ENCODE results near the gene SFR1.

Gene SFR1, protein sequence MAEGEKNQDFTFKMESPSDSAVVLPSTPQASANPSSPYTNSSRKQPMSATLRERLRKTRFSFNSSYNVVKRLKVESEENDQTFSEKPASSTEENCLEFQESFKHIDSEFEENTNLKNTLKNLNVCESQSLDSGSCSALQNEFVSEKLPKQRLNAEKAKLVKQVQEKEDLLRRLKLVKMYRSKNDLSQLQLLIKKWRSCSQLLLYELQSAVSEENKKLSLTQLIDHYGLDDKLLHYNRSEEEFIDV

DNA sequence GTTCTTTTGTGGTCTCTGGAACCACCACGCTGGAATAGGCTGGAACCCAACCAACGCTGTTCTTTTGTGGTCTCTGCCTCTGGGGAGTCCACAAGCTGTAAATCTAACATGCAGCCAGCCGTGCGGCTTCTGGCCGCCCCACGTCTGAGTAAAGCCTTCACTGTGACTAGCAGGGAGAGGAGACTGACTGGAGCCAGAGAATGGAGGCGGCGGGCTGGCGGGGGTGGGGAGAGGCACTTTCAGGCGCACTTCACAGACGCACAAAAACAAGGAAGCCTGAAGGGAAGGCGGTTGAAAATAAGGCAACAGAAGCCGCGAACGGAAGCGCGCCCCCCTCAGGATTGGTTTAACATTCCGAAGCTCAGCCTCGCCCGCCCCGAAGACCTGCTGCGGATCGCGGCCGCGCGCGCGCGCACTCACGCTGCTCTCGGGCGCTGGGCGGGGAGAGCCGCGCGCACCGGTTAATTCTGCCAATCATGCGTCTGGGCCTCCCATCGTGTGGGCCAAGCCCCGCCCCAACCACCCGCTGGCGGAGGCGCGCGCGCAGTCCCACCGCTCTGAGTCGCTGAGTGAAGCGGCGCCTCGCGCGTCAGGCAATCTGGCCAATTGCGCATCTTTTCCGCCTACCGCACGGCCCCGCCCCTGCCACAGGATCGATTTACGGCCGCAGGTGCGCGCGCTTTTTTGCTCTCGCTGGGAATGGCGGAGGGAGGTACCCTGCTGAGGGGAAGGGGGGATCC is at the start of gene SFR1:
Gene SFR1, plus strand, starts transcription at position 687 of the 740 bp plus-strand sequence. Its CDS starts 13 bp downstream, at position 700.
- in situ Hi-C loops (cut with HindIII; ENCODE audit: low sequenced_read_pairs) = no loop called here

DNA sequence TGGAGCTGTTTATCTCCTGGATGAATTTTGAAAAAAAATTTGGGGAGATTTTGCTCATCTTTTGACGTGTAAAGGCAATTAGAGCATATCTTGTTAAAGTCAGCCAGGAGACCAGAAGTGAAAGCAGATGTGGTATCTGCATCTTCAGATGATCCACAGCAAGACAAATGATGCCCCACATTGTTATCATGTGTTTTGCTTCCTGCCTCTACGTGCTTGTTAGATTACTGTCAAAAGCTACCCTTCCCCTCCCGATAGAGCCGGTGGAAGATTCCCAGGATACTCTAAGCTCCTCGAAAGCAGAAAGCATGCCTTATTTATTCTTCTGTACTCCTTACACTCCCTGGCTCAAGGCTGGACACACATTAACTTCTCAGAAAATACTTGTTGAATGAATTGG is 49.2 kb upstream of the SFR1 start:
- in situ Hi-C loops (cut with HindIII; ENCODE audit: low sequenced_read_pairs) = no loop called here

DNA sequence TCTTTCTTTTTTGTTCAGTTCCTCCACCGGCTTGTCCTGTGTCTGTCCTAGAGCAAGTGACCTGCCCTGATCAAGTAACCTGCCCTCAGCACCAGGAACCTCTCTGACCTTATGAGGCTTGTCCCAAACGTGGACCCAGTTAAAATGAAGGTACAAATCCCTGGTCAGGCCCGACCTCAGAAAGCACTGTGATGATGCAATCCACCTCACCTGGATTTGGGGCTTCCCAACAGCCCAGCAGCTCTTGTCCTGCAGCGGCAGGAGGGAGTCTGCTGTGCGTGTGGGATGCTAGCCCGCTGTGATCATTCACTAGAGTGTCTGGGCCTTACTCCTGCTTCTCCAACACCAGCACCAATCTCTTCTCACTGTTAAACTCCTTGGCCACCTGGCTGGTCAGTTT is 47.5 kb upstream of the SFR1 start:
- in situ Hi-C loops (cut with HindIII; ENCODE audit: low sequenced_read_pairs) = no loop called here

DNA sequence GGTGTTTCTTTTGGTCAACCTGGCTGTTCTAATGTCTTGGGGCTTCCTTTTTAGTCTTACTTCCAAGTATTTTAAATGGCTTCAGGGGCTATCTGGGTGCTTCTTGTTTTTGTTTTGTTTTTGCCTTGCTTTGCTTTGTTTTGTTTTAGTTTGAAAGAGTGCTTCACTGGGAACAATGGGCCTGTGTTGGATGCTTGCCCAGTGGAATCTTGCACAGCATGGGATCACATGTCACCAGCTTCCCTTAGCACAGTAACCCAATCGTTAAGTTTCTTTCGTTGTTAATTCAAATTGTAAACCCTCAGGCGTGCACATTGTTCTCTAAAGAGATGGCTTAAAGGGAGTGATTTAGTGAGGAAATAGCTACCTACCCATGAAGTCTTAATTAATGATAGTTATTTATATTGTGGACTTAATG is 45.2 kb upstream of the SFR1 start:
- in situ Hi-C loops (cut with HindIII; ENCODE audit: low sequenced_read_pairs) = no loop called here

DNA sequence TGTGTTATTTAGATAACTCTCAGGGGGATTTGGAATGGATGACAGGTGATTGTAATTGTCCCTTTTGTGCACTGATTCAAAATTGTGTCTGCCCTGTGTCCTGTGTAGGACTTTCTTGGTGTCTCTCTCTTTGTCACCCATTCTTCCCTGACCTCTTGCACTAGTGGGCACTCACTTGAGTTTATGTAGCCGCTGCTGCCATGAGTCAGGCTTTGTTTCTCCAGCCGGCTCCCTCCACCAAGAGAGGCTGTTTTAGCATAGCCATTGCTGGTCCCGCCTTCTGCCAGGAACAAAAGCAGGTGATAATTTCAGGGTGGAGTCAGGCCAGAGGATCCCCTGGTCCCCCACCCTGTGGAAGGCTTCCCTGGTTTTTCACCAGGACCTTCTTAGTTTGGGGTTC is 44.7 kb upstream of the SFR1 start:
- in situ Hi-C loops (cut with HindIII; ENCODE audit: low sequenced_read_pairs) = no loop called here

DNA sequence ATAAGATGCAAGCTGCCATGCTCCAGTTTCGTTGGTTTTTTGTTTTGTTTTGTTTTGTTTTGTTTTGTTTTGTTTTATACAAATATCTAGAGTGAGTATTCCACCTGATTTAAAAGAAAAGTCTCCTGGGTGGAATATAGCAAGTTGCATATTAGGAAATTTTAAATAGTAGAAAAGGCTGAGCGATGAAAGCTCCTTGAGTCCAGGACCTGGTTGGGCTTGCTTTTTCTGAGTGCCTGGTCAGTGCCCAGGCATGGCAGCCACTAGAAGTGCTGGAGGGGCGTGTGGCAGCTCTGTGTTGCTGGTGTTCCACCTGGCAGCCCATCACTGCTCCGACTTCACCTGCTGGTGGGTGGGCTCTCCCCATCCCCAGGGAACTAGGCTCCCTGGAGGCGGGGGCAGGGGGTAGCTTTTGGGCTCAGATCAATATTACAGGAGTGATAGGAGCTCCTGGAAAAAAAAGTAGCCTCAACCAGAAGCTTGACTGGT is 44.3 kb upstream of the SFR1 start:
- in situ Hi-C loops (cut with HindIII; ENCODE audit: low sequenced_read_pairs) = no loop called here

DNA sequence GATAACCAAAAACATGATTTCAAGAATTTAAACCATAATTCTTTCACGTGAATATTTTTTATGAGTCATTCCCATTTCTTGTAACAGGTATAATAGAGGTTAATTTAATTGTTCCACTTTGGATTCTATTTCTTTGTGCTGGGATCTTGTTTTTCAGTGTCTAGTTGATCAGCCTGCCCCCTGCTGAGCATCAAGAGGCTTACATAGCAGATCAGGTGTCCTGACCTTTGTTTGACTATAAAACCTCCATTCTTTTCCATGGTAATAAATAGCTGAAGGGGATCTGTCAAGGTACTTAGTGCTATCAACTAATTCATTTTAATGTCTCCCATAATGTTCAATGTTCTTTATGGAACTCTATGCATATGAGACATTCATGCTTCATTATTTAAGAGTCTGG is 41.2 kb upstream of the SFR1 start:
- in situ Hi-C loops (cut with HindIII; ENCODE audit: low sequenced_read_pairs) = no loop called here

DNA sequence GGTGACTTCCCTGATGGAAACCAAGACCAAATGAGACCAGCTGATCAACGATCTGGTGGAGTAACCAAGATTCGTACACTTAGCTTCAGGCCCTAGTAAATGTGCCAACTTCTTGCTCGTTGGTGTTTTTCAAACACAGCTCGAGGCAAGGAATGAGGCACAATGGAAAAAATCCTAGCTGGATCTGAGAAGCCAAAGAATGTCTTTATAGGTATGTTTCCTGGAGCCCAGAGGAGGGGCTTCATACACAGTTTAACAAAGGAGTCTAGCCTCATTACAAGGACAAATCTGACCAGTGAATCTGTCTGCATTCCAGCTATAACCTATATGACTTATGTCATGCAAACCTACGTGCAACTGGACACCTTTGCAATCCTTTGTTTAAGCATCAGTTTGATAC is 40.0 kb upstream of the SFR1 start:
- in situ Hi-C loops (cut with HindIII; ENCODE audit: low sequenced_read_pairs) = no loop called here

DNA sequence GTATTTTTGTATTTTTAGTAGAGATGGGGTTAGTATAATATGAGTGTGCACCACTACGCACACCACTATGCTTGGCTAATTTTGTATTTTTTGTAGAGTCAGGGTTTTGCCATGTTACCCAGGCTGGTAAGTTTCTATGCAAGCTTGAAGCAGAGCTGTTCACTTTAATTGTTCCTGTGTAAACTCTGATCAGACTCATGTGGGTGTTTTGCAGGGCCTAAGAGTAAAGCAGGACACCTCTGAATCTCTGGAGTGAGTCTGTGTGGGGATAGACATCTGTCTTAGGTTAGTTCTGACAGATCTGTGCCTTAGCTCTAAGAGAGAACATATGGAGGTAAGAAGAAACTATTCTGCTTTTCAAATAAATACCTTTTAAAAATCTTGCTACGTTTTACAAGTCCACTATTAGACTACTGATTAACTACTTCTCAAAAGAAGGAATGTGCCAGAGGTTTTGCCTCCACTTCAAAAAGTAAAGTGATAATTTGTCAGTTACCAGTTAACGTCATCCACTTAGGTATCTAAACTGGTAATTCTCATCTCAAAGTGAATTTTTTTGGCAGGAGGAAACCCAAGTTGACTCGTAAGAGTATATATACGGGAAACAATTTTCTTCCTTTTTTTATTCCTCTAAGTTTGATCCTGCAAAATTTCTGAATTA is 37.4 kb upstream of the SFR1 start:
- in situ Hi-C loops (cut with HindIII; ENCODE audit: low sequenced_read_pairs) = no loop called here

DNA sequence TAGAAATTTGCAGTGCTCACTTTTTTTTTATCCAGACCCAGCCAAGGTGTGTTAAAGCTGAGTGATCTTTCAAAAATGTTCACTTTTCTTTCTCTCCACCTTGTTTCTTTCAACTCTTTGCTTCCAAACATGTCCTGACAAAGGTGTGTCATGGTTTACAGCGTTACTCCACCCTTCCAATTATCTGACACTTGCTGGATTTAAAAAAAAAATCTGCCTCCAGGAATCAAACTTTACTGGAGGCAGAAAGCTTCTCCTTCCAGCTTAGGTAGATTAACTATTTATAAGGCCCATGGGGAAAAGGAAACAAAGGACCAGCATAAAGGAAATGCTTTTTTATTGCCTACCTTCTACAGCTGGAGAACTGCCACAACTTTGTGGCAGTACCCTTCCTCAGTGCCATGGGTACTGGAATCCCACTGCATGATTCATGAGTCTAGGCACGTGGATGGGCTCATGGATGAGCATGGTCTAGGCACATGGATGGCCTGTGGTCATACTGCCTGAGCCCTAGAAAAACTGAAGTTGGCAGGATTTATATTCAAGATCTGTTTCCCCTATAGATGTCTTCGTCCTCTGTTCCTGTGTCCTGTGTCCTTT is 36.1 kb upstream of the SFR1 start, which contains the start of gene COL17A1:
Gene COL17A1, minus strand, starts transcription at position 80 of the 600 bp plus-strand sequence. CDS start 5,207 bp downstream, outside the sequence.
- in situ Hi-C loops (cut with HindIII; ENCODE audit: low sequenced_read_pairs) = no loop called here

DNA sequence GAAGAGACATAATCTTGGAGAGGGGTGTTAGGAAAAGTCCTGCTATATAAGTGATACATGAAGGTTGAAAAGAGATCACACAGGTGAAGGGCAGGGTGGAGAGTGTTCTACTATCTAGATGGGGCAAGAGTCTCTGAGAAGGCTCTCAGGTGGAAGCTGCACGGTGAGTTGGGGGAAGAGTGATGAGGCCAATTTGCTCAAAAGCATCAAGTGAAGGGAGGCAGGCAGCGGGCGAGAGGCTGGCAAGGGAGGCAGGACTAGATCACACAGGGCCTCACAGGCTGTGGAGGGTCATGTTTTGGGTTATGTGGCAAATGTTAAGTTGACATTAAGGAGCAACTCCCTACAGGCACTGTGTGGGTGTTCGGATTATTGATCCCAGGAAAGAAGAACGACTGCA is 33.7 kb upstream of the SFR1 start:
- in situ Hi-C loops (cut with HindIII; ENCODE audit: low sequenced_read_pairs) = no loop called here

DNA sequence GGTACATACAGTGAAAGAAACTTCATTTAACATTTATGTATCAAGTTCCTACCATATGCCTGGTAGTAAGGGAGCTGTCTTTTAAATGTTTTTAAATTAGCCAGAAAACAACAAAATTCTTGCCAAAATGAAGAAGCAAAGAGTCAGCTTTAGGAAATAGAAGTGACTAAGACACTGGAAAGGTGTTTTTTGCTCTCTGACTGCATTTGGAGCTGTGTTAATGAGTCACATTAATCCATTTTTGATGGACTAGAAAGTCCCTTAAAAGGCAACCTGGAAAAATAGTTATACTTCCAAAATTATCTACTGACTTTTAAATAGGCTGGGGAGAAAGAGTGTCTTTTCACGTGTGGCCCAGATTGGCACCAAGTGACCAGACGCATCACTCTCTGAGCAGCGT is 32.4 kb upstream of the SFR1 start:
- in situ Hi-C loops (cut with HindIII; ENCODE audit: low sequenced_read_pairs) = no loop called here

DNA sequence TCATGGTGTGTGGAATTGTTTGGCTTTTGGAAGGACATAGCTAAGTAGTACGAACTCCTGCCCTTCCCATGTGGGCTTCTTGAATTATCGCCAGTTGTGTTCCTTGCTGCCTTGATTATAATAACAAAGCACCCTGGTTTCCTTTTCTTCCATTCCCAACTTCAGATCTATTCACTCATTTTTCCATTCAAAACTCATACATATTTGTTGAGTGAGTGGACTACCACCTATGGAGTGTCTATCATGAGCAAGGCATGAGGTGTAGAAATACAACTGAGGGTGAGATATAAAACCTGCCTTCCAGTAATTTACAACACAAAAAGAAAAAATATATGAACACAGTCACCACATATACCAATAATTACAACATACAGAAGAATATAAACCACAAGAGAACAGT is 31.4 kb upstream of the SFR1 start:
- in situ Hi-C loops (cut with HindIII; ENCODE audit: low sequenced_read_pairs) = no loop called here

DNA sequence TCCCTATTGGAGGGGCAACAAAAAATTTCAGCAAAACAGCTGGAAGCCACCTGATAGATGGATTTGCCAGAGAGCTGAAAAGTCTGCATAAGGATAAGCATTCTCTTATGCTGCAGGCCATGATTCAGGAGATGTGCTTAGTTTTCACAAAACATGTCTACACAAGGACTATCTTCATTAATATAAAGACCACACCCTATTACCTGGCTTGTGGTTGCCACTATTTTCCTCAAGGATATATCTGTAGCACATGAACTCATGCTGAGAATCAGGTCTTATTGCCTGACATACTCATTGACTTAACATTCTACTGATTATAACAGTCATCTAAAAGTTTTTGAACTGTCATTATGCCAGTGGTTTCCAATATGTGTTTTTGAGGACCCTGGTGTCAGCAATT is 29.2 kb upstream of the SFR1 start:
- in situ Hi-C loops (cut with HindIII; ENCODE audit: low sequenced_read_pairs) = no loop called here

DNA sequence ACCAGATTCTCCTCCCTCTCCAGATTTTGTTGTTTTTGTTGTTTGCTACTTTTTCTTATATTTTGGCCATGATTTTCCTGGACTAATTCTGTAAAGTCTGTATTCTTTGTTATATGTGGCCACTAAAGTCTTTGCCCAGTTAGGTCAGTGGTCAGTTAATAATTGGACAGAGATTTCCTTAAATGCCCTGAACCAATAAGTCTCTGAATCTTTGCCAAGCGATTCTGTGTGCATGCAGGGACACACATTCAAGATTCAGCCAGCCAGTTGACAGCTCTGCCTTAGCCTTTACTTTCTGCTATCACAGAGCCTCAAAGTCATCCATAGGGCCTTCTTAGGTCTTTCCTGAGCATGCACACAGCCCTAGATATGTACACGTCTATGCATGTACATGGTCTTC is 25.3 kb upstream of the SFR1 start:
- in situ Hi-C loops (cut with HindIII; ENCODE audit: low sequenced_read_pairs) = no loop called here

DNA sequence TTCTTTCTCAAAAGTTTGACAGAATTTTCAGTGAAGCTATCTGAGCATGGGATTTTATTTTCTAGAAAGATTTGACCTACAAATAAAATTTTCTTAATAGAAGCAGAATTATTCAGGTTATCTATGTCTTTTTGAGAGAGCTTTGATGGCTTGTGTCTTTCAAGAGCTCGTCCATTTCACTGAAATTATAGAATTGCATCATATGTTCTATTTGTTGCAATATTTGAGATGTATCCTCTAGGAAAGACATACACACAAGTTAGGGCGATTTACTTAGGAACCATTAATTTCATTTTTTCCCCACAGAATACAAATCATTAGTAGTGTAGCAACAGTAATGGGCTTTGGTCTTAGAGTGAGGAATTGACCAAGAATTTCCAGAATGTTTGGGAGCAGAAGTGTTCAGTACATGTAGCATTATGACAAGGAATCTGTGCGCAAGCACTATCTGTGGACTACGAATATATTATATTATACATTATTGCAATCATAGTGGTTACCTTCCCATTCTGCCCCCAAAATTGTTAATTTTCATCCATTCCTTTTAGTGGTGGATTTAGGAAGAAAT is 23.5 kb upstream of the SFR1 start:
- in situ Hi-C loops (cut with HindIII; ENCODE audit: low sequenced_read_pairs) = no loop called here

DNA sequence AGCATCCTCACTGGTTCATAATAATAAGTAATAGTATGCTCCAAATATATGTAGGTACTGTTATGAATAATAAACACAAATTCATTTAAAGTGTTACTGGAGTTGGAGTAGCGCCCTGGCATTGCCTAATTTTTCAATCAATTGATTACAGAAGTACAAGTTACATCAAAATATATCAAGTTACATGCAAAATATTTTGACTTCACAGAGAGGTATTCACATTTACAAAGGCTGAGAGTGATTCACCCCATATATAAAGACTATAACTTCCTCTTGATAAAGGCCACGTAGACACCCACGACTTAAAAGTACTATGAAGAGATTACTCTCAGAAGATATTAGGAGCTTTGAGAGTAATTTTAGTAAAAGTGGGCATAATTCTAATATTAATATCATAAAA is 22.7 kb upstream of the SFR1 start:
- in situ Hi-C loops (cut with HindIII; ENCODE audit: low sequenced_read_pairs) = no loop called here

DNA sequence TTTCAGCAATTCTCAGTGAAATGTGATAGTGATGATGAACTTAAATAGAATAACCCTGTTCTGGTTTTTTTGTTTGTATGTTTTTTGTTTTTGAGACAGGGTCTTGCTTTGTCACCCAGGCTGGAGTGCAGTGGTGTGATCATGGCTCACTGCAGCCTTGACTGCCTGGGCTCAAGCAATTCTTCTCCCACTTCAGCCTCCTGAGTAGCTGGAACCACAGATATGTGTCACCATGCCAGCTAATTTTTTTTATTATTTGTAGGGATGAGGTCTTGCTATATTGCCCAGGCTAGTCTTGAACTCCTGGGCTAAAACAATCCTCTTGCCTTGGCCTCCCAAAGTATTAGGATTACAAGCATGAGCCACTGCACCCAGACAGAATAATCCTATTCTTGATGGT is 22.0 kb upstream of the SFR1 start:
- in situ Hi-C loops (cut with HindIII; ENCODE audit: low sequenced_read_pairs) = no loop called here

DNA sequence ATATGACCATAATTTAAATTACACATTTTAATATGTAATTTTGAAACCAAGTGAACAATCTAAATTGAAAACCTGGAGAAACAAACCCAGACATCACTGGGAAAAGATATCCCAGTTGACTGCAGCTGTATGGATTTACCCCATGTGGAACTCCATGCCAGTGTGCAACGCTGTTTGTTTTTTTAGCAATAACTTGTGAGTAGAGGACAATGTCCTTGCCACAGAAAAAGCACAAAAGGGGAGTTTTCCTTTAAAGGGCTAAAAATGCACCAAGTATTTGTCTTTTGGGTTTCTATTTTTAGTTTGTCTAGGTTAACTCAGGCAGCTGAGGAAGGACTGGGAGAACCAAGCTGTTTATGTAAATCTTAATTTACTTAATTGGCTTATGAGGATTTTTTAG is 21.2 kb upstream of the SFR1 start:
- in situ Hi-C loops (cut with HindIII; ENCODE audit: low sequenced_read_pairs) = no loop called here

DNA sequence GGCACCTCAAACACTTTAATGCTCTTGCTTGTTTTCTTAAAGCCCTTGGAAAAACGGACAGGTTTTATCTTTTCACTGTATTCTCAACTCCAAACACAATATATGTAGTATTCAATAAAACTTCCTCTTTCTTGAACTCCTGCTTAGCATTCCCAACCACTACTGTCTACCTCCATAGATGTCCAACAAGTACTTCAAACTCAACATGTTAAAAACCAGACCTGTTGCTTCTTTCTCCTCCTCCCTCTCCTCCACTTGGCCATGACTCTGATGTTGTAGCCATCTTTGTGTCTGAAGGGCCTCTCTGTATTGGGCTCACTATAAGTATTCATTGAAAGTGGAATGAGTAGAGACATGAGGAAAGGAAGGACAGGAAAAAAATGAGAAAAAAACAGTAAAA is 20.1 kb upstream of the SFR1 start:
- in situ Hi-C loops (cut with HindIII; ENCODE audit: low sequenced_read_pairs) = no loop called here

DNA sequence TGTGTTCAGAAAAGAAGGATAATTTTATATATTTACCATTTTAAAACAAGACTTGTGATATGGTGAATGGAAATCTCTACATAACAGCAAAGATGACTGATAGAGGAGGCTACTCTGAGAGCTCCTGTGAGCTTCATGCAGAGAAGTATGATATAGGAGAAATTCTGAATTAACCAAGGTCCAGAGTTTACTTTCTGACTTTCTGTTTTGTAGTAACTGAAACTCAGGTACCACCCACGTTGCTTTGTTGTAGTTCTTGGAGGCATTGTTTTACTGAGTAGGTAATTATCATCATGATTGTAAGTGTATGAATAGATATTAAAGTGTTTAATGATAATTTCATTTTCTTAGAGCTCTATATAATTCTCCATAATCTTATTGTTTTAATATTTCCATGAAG is 18.0 kb upstream of the SFR1 start:
- in situ Hi-C loops (cut with HindIII; ENCODE audit: low sequenced_read_pairs) = no loop called here

All from DLD1 (cell line).